B cell (primary cell): Measurements from ENCODE around the gene KCNG4. TPM values are rescaled to one million over a fixed set of nuclear protein-coding genes. Genes with fewer than 3 reads are reported as not detected.

ENCODE experiments used
- ATAC-seq: fragments of 200-7000 bp; cut with Tn5 transposase; one replicate; pipeline ENCODE4 v1.10.0; 2021; ENCODE audit warnings: low read depth, mild to moderate bottlenecking, moderate number of reproducible peaks, moderate library complexity
- CTCF ChIA-PET: fragments of 350-600 bp; sonication (Branson Sonifier 250); formaldehyde crosslinking; loops from one replicate; lab custom pipeline; 2021; ENCODE audit warnings: antibody characterized with exemption, inconsistent platforms; lab: Charles Lee
- POLR2A ChIA-PET: fragments of 350-600 bp; sonication (Branson Sonifier 250); formaldehyde crosslinking; loops from one replicate; lab custom pipeline; 2021; ENCODE audit warnings: antibody characterized with exemption; lab: Charles Lee
- DNase-seq: peaks from one replicate; pipeline ENCODE4 v3.0.0; 2013
- H2AFZ ChIP-seq: 2 replicates; pipeline ENCODE4 v1.6.1; 2012; ENCODE audit warnings: mild to moderate bottlenecking, low read depth, low read length; ENCODE audit not compliant: insufficient read depth, poor library complexity, severe bottlenecking
- H3K27ac ChIP-seq, 2 donors: 1 replicate in 1 of 2; 2 replicates in 1 of 2; pipeline ENCODE4 v1.5.1; 2012 to 2013; ENCODE audit warnings: low read length in 2 of 2, mild to moderate bottlenecking in 2 of 2, moderate library complexity in 1 of 2
- H3K27me3 ChIP-seq, 4 experiments: fragments of 200-600 bp in 1 of 4; sonication (generic) in 1 of 4; replicated peaks in 1 of 4; 1 replicate in 2 of 4; 2 replicates in 2 of 4; pipeline versions ENCODE4 v1.6.1 to v1.7.0; 2013 to 2016; ENCODE audit warnings: low read length in 3 of 4, mild to moderate bottlenecking in 2 of 4, mixed read lengths in 1 of 4, moderate library complexity in 1 of 4; ENCODE audit not compliant: insufficient read depth in 4 of 4, control insufficient read depth in 3 of 4; ENCODE audit errors: control extremely low read depth in 1 of 4
- H3K36me3 ChIP-seq, 2 experiments: replicated peaks in 1 of 2; 1 replicate in 1 of 2; 2 replicates in 1 of 2; pipeline versions ENCODE4 v1.6.1 to v1.7.1; 2013; ENCODE audit warnings: low read length in 1 of 2; ENCODE audit not compliant: insufficient read depth in 2 of 2, control insufficient read depth in 1 of 2; ENCODE audit errors: control extremely low read depth in 1 of 2, extremely low read depth in 1 of 2
- H3K4me1 ChIP-seq, 2 donors: fragments of 200-600 bp in 1 of 2; sonication (generic) in 1 of 2; 1 replicate in 1 of 2; 2 replicates in 1 of 2; pipeline versions ENCODE4 v1.5.1 to v1.6.1; 2013 to 2017; ENCODE audit warnings: low read length in 2 of 2; ENCODE audit not compliant: control insufficient read depth in 2 of 2, insufficient read depth in 2 of 2
- H3K4me2 ChIP-seq: replicated peaks from 2 replicates; pipeline ENCODE3; 2012; ENCODE audit warnings: mild to moderate bottlenecking, low read depth, low read length; ENCODE audit not compliant: poor library complexity, severe bottlenecking
- H3K4me3 ChIP-seq, 5 experiments: fragments of 200-600 bp in 1 of 5; sonication (generic) in 1 of 5; 1 replicate in 3 of 5; 2 replicates in 2 of 5; pipeline versions ENCODE4 v1.5.1 to v1.7.0; 2011 to 2016; ENCODE audit warnings: low read length in 4 of 5, mild to moderate bottlenecking in 4 of 5, low read depth in 2 of 5, control low read depth in 1 of 5, moderate library complexity in 1 of 5; ENCODE audit not compliant: insufficient read depth in 1 of 5; ENCODE audit errors: control extremely low read depth in 1 of 5, extremely low read depth in 1 of 5
- H3K79me2 ChIP-seq: fragments of 200-600 bp; sonication (generic); one replicate; pipeline ENCODE4 v1.6.0; 2016; ENCODE audit warnings: low read length; ENCODE audit not compliant: control insufficient read depth, insufficient read depth
- H3K9ac ChIP-seq: fragments of 200-600 bp; sonication (generic); 2 replicates; pipeline ENCODE4 v1.6.1; 2017; ENCODE audit warnings: mild to moderate bottlenecking, low read length, moderate library complexity
- H3K9me3 ChIP-seq, 3 donors: one replicate each; pipeline versions ENCODE4 v1.6.1 to v1.7.1; 2013; ENCODE audit warnings: low read length in 2 of 3; ENCODE audit not compliant: control insufficient read depth in 2 of 3, insufficient read depth in 1 of 3; ENCODE audit errors: control extremely low read depth in 1 of 3
- H4K20me1 ChIP-seq: 2 replicates; pipeline ENCODE4 v1.6.0; 2012; ENCODE audit warnings: mild to moderate bottlenecking, low read length; ENCODE audit not compliant: insufficient read depth, control insufficient read depth, poor library complexity, severe bottlenecking
- H3K27ac Mint-ChIP-seq: one replicate; pipeline ENCODE4 v1.8.0; 2021; ENCODE audit warnings: mixed read lengths
- H3K27me3 Mint-ChIP-seq: one replicate; pipeline ENCODE4 v1.8.0; 2021; ENCODE audit warnings: mixed read lengths
- H3K4me1 Mint-ChIP-seq: one replicate; pipeline ENCODE4 v1.8.0; 2021; ENCODE audit warnings: mixed read lengths
- H3K4me3 Mint-ChIP-seq: one replicate; pipeline ENCODE4 v1.8.0; 2021; ENCODE audit warnings: mixed read lengths
- H3K9me3 Mint-ChIP-seq: one replicate; pipeline ENCODE4 v1.8.0; 2022; ENCODE audit warnings: mixed read lengths; ENCODE audit not compliant: insufficient read depth
- CTCF ChIP-seq: fragments of 200-600 bp; IDR thresholded peaks from one replicate; pipeline ENCODE4 v1.8.0; 2022; ENCODE audit warnings: antibody characterized with exemption, mild to moderate bottlenecking
- EZH2 ChIP-seq: IDR thresholded peaks from 2 replicates; pipeline ENCODE4 v1.6.1; 2012; ENCODE audit warnings: borderline replicate concordance, low read depth, mild to moderate bottlenecking, moderate library complexity, low read length; ENCODE audit not compliant: insufficient read depth, poor library complexity, severe bottlenecking
- WGBS: methylation state at CpG from one replicate; pipeline ENCODE4 v1.1.5; 2013; ENCODE audit warnings: missing lambda C conversion rate; ENCODE audit not compliant: insufficient coverage; 5-methylcytosine and 5-hydroxymethylcytosine counted together
- intact Hi-C: fragments of 100-400 bp; cut with micrococcal nuclease; formaldehyde crosslinking; loops from one replicate; pipeline ENCODE4 v1.10.0; 2022
- polyA plus RNA-seq: library from polyadenylated mRNA; depleted of rRNA; stranded (reverse); fragments of >200 nt; gene quantifications from 2 replicates; pipeline ENCODE4 v1.2.3, GENCODE V29; 2012
- total RNA-seq, 2 donors: library from RNA; stranded (reverse); fragments of 120-200 nt in 1 of 2; gene quantifications; 1 replicate in 1 of 2; 2 replicates in 1 of 2; pipeline versions ENCODE4 v1.2.3 to v1.2.4, GENCODE V29; 2013 to 2022

KCNG4 gene
- total and polyA plus RNA-seq, 2 donors (not counting 1 experiment from before 2014, with no cell fraction given) = not detected

- Histone ChIP-seq H3K36me3 (no peaks in the 10 kb centered on the region), H4K20me1 (no peaks in the 10 kb centered on the region), H3K9ac (no peak overlapping the region), H3K4me2 (no peak overlapping the region), H2AFZ (no peak overlapping the region), H3K9me3 (no peaks in the 10 kb centered on the region), H3K4me1 (no peaks in the 10 kb centered on the region), H3K4me3 (no peak overlapping the region), H3K27me3 (peaks cover 0 to 11% (median 0%) of the 10 kb centered on the region in 4 experiments), H3K79me2 (no peaks in the 10 kb centered on the region), H3K27ac (no peak overlapping the region)
- POLR2A ChIA-PET = no interaction called here
- Mint-ChIP-seq H3K27me3 (peaks cover 27% of the 10 kb centered on the region), H3K9me3 (no peaks in the 10 kb centered on the region), H3K27ac (no peak overlapping the region), H3K4me3 (no peak overlapping the region), H3K4me1 (no peaks in the 10 kb centered on the region)
- intact Hi-C loops = no loop called here
- DNase-seq (no peak), ATAC-seq (no peak)
- TF ChIP-seq CTCF = no peak
- no peak for TF ChIP-seq EZH2
- CTCF ChIA-PET = no interaction called here
- WGBS = 91% methylated on average over 17 of the region's 17 CpGs
Observed at GRCh38 chr16:84237994-84238750, 1.6 kb downstream of the KCNG4 start.

DNA sequence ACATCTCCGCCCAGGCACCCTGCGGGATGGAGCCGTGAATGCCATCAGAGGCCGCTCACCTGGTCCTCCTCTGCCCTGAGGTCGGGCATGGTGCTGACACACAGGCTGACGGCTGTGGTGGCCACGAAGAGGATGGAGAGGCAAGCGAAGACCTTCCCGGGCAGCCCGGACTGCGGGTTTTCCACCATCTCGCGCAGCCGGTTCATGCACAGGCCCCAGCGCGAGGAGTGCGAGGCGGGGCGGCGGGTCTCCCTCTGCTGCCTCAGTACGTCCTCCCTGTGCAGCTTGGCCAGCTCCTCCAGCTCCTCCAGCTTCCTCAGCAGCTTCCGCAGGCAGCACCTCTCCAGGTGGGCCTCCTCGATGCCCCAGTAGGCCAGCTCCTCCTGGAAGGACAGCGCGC lies 3.1 kb downstream of the KCNG4 start:
- H3K27ac ChIP-seq = no peak overlapping the region
- Mint-ChIP-seq H3K4me1 (no peaks in the 10 kb centered on the region), H3K9me3 (no peaks in the 10 kb centered on the region), H3K27me3 (peaks cover 30% of the 10 kb centered on the region), H3K4me3 (no peak overlapping the region), H3K27ac (no peak overlapping the region)
- 87% methylated on average over 25 of the region's 25 CpGs for WGBS
- H2AFZ ChIP-seq = no peak overlapping the region
- no peak for ATAC-seq
- intact Hi-C loops = no loop called here
- no peaks in the 10 kb centered on the region for H3K36me3 ChIP-seq
- no peaks in the 10 kb centered on the region for H3K79me2 ChIP-seq
- H3K4me2 ChIP-seq = no peak overlapping the region
- H3K27me3 ChIP-seq = peaks cover 0 to 11% (median 0%) of the 10 kb centered on the region in 4 experiments
- H3K9me3 ChIP-seq = no peaks in the 10 kb centered on the region
- no peak overlapping the region for H3K9ac ChIP-seq
- no peaks in the 10 kb centered on the region for H4K20me1 ChIP-seq
- CTCF ChIA-PET = no interaction called here
- H3K4me1 ChIP-seq = no peaks in the 10 kb centered on the region
- no peak for TF ChIP-seq EZH2
- no peak for TF ChIP-seq CTCF
- POLR2A ChIA-PET = no interaction called here
- H3K4me3 ChIP-seq = no peak overlapping the region
- DNase-seq = no peak
